Measurements from ENCODE around the gene TXNRD2.

- TF ChIP-seq REST (IDR thresholded peaks at IDR 0.05; ENCODE audit: insufficient read depth in 1 of 2, low read depth in 2 of 2, low read length in 2 of 2) (no peak), TAF1 (IDR thresholded peaks at IDR 0.05; ENCODE audit: borderline replicate concordance, insufficient read depth, low read length) (no peak)
Measured at GRCh38 chr22:19923914-19924513, 17.6 kb downstream of the TXNRD2 start.
